Measurements from ENCODE around the gene ASB15. TPM values are rescaled to one million over a fixed set of nuclear protein-coding genes. Genes with fewer than 3 reads are reported as not detected.

ASB15 gene
- total RNA-seq, 3 donors from 2014 or later (not counting 1 experiment from before 2014, with no cell fraction given): not detected

DNA sequence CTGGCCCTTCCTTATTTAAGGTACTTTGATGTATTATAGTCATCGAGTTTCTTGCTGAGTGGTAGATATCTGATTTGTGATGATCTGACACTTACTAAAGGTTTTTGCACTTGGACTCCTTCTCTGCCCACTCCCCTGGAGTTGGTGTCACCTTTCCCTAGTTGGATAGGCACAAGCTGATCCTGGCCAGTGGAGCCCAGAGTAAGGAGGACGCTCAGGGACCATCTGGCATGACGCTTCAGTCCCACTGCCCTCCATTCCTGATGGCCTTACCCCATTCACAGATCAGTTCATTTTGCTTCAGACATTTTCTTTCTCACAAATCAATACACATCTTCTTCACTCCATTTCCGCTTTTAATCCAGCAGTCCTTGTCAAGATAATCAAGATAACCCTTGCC is 20.1 kb downstream of the ASB15 start:
- DNase-seq (no peak), ATAC-seq (no peak)
- H3K4me1 ChIP-seq (ENCODE audit: control insufficient read depth, insufficient read depth, low read length): no peaks in the 10 kb centered on the region
- H3K36me3 Mint-ChIP-seq: no peaks in the 10 kb centered on the region
- intact Hi-C loops (cut with micrococcal nuclease): no loop called here
- H3K4me1 Mint-ChIP-seq: no peaks in the 10 kb centered on the region
- no peaks in the 10 kb centered on the region for H3K36me3 ChIP-seq (ENCODE audit: control insufficient read depth, insufficient read depth, low read length)
- H3K4me3 Mint-ChIP-seq: no peak overlapping the region
- TF ChIP-seq, protein P1, sequence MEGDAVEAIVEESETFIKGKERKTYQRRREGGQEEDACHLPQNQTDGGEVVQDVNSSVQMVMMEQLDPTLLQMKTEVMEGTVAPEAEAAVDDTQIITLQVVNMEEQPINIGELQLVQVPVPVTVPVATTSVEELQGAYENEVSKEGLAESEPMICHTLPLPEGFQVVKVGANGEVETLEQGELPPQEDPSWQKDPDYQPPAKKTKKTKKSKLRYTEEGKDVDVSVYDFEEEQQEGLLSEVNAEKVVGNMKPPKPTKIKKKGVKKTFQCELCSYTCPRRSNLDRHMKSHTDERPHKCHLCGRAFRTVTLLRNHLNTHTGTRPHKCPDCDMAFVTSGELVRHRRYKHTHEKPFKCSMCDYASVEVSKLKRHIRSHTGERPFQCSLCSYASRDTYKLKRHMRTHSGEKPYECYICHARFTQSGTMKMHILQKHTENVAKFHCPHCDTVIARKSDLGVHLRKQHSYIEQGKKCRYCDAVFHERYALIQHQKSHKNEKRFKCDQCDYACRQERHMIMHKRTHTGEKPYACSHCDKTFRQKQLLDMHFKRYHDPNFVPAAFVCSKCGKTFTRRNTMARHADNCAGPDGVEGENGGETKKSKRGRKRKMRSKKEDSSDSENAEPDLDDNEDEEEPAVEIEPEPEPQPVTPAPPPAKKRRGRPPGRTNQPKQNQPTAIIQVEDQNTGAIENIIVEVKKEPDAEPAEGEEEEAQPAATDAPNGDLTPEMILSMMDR (IDR thresholded peaks at IDR 0.05): no peak
- H3K27ac ChIP-seq (ENCODE audit: low read length): no peak overlapping the region
- WGBS (ENCODE audit: insufficient coverage): 76% methylated on average over 3 of the region's 4 CpGs
- no peak overlapping the region for H3K4me3 ChIP-seq (ENCODE audit: low read length)
- H3K27ac Mint-ChIP-seq: no peak overlapping the region
- H3K9me3 ChIP-seq (ENCODE audit: control insufficient read depth, insufficient read depth, low read length): no peaks in the 10 kb centered on the region
- no peaks in the 10 kb centered on the region for H3K27me3 ChIP-seq (ENCODE audit: control insufficient read depth, insufficient read depth, low read length)
- H3K27me3 Mint-ChIP-seq (ENCODE audit: low read depth in 2 of 2): peaks cover 12 to 15% of the 10 kb centered on the region in 2 donors
- no peaks in the 10 kb centered on the region for H3K9me3 Mint-ChIP-seq

DNA sequence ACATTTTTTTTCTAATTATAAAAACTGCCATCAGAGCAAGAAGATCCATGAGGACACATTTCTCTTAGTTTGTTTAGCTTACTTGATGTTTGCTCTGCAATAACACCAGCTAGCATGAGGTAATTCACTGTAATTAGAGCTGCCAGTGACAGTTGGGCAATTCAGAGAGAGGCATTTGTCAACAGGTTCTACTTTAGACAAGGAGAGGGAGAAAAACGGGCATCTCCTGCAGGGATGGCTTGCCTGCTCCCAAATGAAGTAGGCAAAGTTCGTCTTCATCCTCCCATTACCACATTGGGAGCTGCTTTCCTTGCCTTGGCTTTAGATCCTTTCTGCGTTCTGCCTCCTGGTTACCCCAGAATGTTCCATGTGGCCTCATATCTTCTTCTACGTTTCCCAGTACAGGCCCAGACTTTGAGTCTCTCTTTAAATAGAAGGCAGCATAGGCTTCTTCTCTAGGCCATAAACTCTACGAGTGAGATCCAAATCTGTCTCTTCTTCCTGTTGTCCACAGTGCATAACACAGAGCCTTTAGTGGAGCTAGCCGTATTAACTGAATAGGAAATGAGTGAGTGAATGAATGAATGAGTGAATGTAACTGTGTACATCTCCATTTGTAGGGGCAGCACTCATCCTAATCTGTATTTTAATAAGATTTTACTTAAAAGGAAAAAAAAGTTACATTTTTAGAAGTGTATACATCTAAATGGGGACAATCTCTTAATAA is 21.2 kb downstream of the ASB15 start:
- H3K4me1 Mint-ChIP-seq: no peaks in the 10 kb centered on the region
- DNase-seq (no peak), ATAC-seq (no peak)
- Histone ChIP-seq H3K36me3 (ENCODE audit: control insufficient read depth, insufficient read depth, low read length) (no peaks in the 10 kb centered on the region), H3K27ac (ENCODE audit: low read length) (no peak overlapping the region), H3K4me1 (ENCODE audit: control insufficient read depth, insufficient read depth, low read length) (no peaks in the 10 kb centered on the region), H3K9me3 (ENCODE audit: control insufficient read depth, insufficient read depth, low read length) (no peaks in the 10 kb centered on the region), H3K27me3 (ENCODE audit: control insufficient read depth, insufficient read depth, low read length) (no peaks in the 10 kb centered on the region), H3K4me3 (ENCODE audit: low read length) (no peak overlapping the region)
- H3K27ac Mint-ChIP-seq: no peak overlapping the region
- WGBS (ENCODE audit: insufficient coverage): 80% methylated on average over 6 of the region's 6 CpGs
- TF ChIP-seq, protein P1 (IDR thresholded peaks at IDR 0.05): no peak
- no peaks in the 10 kb centered on the region for H3K36me3 Mint-ChIP-seq
- intact Hi-C loops (cut with micrococcal nuclease): no loop called here
- no peak overlapping the region for H3K4me3 Mint-ChIP-seq
- peaks cover 8 to 14% of the 10 kb centered on the region in 2 donors for H3K27me3 Mint-ChIP-seq (ENCODE audit: low read depth in 2 of 2)
- no peaks in the 10 kb centered on the region for H3K9me3 Mint-ChIP-seq

- no peaks in the 10 kb centered on the region for H3K4me1 Mint-ChIP-seq
- peak; percentile 26 to 73 for DNase-seq
- no peak overlapping the region for H3K4me3 Mint-ChIP-seq
- H3K4me1 ChIP-seq (ENCODE audit: control insufficient read depth, insufficient read depth, low read length): no peaks in the 10 kb centered on the region
- intact Hi-C loops (cut with micrococcal nuclease): no loop called here
- peak in 2 of 3 donors; percentile 37 to 61 for ATAC-seq
- H3K36me3 Mint-ChIP-seq: no peaks in the 10 kb centered on the region
- H3K27ac ChIP-seq (ENCODE audit: low read length): no peak overlapping the region
- H3K27me3 ChIP-seq (ENCODE audit: control insufficient read depth, insufficient read depth, low read length): no peaks in the 10 kb centered on the region
- peaks cover 6 to 7% of the 10 kb centered on the region in 2 donors for H3K27me3 Mint-ChIP-seq (ENCODE audit: low read depth in 2 of 2)
- no peak overlapping the region for H3K4me3 ChIP-seq (ENCODE audit: low read length)
- no peaks in the 10 kb centered on the region for H3K9me3 ChIP-seq (ENCODE audit: control insufficient read depth, insufficient read depth, low read length)
- WGBS (ENCODE audit: insufficient coverage): 55% methylated on average over 12 of the region's 12 CpGs
- TF ChIP-seq, protein P1 (IDR thresholded peaks at IDR 0.05): peak; percentile 50
- no peak overlapping the region for H3K27ac Mint-ChIP-seq
- no peaks in the 10 kb centered on the region for H3K36me3 ChIP-seq (ENCODE audit: control insufficient read depth, insufficient read depth, low read length)
- no peaks in the 10 kb centered on the region for H3K9me3 Mint-ChIP-seq
Measured at GRCh38 chr7:123624527-123625183, 23.0 kb downstream of the ASB15 start.
